ENCODE results near the gene ADGRA1. TPM values are rescaled to one million over a fixed set of nuclear protein-coding genes. Genes with fewer than 3 reads are reported as not detected.

Gene ADGRA1
- total RNA-seq, 2 experiments from 2014 or later: not detected

DNA sequence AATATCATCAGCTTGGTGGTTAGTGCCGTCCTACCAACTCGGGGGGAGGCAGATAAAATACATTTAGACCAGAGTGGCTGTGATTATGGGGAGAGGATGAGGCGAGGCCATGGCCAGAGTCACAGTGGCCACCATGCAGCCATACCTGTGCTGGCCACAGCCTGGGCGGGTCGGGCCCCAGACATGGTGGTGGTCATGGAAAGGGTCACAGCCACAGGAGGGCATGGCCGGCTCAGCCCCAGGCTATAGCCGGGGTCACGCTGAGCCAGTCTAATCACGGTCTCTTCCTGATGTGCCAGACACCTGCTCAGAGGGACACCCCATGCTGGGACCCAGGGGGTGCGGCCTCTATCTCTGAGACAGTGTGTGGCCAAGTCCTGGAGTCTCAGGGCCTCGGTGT, 10.2 kb downstream of the ADGRA1 start:
- H3K27me3 Mint-ChIP-seq: peaks cover 2% of the 10 kb centered on the region
- no peaks in the 10 kb centered on the region for H3K9me3 Mint-ChIP-seq
- no peak for DNase-seq
- H3K36me3 Mint-ChIP-seq (ENCODE audit: low read depth): no peaks in the 10 kb centered on the region
- ChIA-PET POLR2A (no interaction called here), CTCF (no interaction called here)
- no peak overlapping the region for H3K4me3 Mint-ChIP-seq
- H3K4me1 Mint-ChIP-seq: peaks cover 2% of the 10 kb centered on the region
- no peak overlapping the region for H3K27ac Mint-ChIP-seq

DNA sequence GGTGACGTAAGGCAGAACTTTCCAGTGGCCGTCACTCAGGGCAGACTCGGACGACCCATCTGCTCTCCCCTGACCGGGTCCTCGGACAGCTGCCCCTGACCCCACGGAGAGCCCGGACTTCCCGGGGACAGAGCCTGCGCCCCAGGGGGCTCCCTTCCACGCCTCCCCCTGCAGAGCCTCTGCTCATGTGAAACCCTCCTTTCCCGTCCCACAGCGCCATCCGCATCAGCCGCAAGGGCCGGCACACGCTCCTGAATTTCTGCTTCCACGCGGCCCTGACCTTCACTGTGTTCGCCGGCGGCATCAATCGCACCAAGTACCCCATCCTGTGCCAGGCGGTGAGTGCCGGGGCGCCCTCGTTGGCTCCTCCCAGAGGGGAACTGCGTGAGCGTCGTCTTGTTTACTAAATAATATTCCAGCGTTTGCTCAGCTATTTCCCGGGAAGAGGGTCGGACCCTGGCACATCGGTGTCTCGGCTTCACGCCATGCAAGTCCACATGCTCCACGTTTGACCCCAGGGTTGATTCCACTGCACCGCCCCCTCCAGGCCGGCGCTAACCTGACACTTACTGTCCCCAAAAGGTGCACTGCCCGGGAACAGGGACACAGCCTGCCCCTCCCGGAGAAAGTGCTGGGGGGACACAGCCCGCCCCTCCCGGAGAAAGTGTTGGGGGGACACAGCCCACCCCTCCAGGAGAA, 10.9 kb downstream of the ADGRA1 start:
- ChIA-PET POLR2A (no interaction called here), CTCF (no interaction called here)
- H3K9me3 Mint-ChIP-seq: no peaks in the 10 kb centered on the region
- no peak overlapping the region for H3K27ac Mint-ChIP-seq
- peaks cover 2% of the 10 kb centered on the region for H3K27me3 Mint-ChIP-seq
- no peak overlapping the region for H3K4me3 Mint-ChIP-seq
- no peak for DNase-seq
- H3K36me3 Mint-ChIP-seq (ENCODE audit: low read depth): no peaks in the 10 kb centered on the region
- peaks cover 2% of the 10 kb centered on the region for H3K4me1 Mint-ChIP-seq

DNA sequence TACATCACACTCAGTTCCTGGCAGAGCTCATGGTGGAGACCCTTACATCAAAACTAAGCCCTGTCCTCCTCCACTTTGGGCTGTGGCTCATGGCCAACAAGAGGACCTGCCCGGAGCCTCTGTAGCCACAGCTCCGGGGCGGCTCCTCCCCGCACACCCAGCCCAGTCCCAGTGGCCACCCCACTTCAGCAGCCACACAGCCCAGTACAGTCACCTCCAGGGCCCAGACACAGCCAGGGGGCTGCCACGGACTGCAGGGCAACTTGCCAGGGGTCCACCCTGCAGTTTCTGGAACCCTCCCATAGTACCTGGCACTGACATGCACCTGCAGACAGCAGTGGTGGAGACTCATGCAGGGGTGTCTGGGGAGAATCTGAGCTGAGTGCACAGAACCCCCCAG, 11.8 kb downstream of the ADGRA1 start:
- no peaks in the 10 kb centered on the region for H3K9me3 Mint-ChIP-seq
- H3K4me3 Mint-ChIP-seq: no peak overlapping the region
- H3K27me3 Mint-ChIP-seq: peaks cover 2% of the 10 kb centered on the region
- no peak overlapping the region for H3K27ac Mint-ChIP-seq
- CTCF ChIA-PET: no interaction called here
- POLR2A ChIA-PET: no interaction called here
- H3K36me3 Mint-ChIP-seq (ENCODE audit: low read depth): no peaks in the 10 kb centered on the region
- H3K4me1 Mint-ChIP-seq: peaks cover 2% of the 10 kb centered on the region
- DNase-seq: no peak

DNA sequence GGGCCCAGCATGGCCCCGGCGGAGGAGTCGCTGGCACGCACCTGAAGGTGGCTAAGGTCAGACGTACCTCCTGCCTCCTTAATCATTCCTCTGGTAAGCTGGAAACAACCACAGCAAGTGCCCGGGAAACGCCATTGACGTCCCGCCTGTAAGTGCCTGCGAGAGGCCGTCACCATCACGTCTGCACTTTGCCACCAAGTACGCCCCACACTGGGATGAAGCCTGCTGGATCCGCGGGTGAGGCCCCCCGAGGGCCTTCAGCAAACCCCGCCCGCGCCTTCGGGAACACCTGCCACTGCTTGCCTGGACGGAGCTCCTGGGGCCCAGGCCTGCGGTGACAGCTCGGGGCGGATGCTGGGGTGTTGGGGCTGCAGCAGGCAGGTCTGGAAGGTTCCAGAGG, 12.5 kb downstream of the ADGRA1 start:
- Mint-ChIP-seq H3K9me3 (no peaks in the 10 kb centered on the region), H3K4me3 (no peak overlapping the region), H3K36me3 (ENCODE audit: low read depth) (no peaks in the 10 kb centered on the region), H3K27ac (no peak overlapping the region), H3K4me1 (peaks cover 2% of the 10 kb centered on the region), H3K27me3 (peaks cover 2% of the 10 kb centered on the region)
- no peak for DNase-seq
- ChIA-PET CTCF (no interaction called here), POLR2A (no interaction called here)

DNA sequence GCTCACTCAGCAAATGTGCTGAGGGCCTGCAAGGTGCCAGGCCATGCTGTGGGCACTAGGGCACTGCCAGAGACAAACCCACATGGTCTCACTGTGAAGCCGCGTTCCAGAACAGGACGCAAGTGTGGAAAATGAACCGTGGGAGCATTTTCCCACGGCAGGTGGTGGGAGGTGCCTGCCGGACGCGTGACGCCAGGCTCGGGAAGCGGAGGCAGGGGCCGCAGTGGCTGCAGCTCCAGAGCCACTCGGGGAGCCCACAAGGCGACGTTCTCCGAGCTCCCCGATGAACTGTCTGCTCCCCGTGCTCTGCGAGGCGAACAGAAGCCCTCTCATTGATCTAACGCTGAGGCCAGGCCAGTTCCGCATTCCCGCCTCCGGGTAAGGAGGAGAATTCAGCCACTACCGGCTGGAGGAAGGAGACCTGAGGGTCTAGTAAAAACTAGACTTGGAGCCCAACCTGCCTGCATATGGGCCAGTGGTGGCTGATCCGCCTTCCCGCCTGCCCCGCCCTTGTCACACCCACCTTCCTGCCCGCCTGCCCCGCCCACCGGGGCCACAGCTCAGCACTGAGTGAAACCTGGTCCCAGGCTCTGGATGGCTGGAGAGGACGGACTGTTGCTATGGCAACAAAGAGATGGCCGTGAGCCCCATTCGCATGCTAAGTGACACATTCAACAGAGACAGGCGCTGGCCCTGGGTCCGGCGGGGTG, 13.1 kb downstream of the ADGRA1 start:
- no peak overlapping the region for H3K27ac Mint-ChIP-seq
- peaks cover 2% of the 10 kb centered on the region for H3K4me1 Mint-ChIP-seq
- POLR2A ChIA-PET: no interaction called here
- CTCF ChIA-PET: no interaction called here
- peaks cover 2% of the 10 kb centered on the region for H3K27me3 Mint-ChIP-seq
- no peaks in the 10 kb centered on the region for H3K36me3 Mint-ChIP-seq (ENCODE audit: low read depth)
- H3K4me3 Mint-ChIP-seq: no peak overlapping the region
- no peak for DNase-seq
- H3K9me3 Mint-ChIP-seq: no peaks in the 10 kb centered on the region

DNA sequence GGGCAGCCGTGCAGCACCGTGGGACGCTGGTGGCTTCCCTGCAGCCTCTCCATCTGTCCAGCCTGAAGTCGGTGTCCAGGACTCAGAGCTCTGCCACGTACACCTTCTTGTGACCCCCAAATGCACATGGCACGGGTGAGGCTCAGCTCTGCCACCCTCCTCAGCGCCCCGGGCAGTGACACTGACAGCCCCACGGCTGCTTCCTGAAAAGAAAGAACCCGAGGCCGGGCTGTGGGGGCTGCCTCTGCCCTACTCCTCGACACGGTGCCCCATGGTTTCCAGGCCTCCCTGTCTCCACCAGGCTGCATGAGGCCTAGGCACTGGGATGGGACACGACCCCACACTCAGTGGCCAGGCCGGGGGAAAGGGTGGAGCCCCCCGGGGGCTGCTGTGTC, 13.7 kb downstream of the ADGRA1 start:
- ChIA-PET POLR2A (no interaction called here), CTCF (interaction anchor here (0.8 kb wide), 1 partner anchor 10 kb away, joined by 3 read pairs; no protein-coding TSS in a partner anchor)
- Mint-ChIP-seq H3K4me3 (no peak overlapping the region), H3K36me3 (ENCODE audit: low read depth) (no peaks in the 10 kb centered on the region), H3K4me1 (peaks cover 2% of the 10 kb centered on the region), H3K27me3 (peaks cover 2% of the 10 kb centered on the region), H3K9me3 (no peaks in the 10 kb centered on the region), H3K27ac (no peak overlapping the region)
- no peak for DNase-seq

DNA sequence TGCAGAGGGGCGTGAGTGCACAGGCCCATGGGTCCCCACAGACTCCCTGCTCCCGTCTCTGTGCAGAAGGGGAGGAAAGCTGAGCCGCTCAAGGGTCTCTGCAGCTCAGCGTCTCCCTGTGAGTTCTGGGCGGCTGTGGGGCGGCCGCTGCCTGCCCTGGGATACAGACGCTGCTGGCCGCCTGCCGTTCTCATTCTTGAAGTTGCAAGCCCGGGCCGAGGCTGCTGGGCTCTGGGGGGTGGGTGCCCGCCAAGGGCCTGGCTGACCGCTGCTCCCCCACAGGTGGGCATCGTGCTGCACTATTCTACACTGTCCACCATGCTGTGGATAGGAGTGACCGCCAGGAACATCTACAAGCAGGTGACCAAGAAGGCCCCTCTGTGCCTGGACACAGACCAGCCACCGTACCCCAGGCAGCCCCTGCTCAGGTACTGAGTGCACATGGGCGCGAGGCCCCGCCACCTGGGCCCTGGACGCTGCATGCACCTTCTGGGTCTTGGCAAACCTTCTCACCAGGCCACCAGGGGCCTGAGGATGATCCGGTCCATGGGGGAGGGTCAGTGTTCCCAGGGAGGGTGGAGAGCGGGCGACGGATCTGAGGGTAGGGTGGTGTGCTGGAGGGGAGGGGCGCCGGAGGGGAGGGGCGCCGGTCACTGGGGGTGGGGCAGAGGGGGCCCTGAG, 14.8 kb downstream of the ADGRA1 start:
- DNase-seq: no peak
- Mint-ChIP-seq H3K4me3 (no peak overlapping the region), H3K27ac (no peak overlapping the region), H3K27me3 (peaks cover 2% of the 10 kb centered on the region), H3K9me3 (peaks cover 7% of the 10 kb centered on the region), H3K4me1 (peaks cover 2% of the 10 kb centered on the region), H3K36me3 (ENCODE audit: low read depth) (no peaks in the 10 kb centered on the region)
- CTCF ChIA-PET: no interaction called here
- POLR2A ChIA-PET: no interaction called here

DNA sequence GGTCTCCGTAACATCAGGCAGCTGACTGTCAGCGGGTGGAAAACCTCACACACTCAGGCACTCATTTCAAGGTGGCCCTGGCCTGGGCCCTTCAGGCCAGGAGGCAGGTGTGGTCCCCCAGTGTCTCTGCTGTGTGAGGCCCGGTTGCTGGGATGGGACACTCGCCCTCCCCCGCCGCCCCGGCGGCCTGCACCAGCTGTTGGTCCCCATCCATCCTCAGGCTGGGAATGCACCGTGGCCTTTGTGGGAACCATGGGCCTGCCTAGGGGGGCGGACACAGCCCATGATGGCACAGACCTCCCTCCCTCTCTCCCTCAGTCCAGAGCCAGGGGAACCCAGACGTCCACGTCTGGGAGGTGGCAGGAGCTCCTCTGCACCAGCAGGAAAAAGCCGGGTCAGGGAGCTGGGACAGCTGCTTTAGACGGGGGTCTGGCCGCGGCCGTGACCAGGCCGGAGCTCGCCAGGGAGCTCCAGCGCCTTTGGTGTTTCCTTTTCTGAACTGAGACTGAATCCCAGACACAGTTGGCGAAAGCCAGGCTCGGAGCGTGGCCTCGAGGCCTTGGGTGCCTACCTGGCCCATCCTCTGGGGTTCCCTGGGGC, 15.7 kb downstream of the ADGRA1 start:
- CTCF ChIA-PET: no interaction called here
- POLR2A ChIA-PET: no interaction called here
- peaks cover 2% of the 10 kb centered on the region for H3K4me1 Mint-ChIP-seq
- no peak overlapping the region for H3K4me3 Mint-ChIP-seq
- H3K36me3 Mint-ChIP-seq (ENCODE audit: low read depth): no peaks in the 10 kb centered on the region
- H3K27ac Mint-ChIP-seq: no peak overlapping the region
- no peak for DNase-seq
- peaks cover 2% of the 10 kb centered on the region for H3K27me3 Mint-ChIP-seq
- H3K9me3 Mint-ChIP-seq: peaks cover 11% of the 10 kb centered on the region

DNA sequence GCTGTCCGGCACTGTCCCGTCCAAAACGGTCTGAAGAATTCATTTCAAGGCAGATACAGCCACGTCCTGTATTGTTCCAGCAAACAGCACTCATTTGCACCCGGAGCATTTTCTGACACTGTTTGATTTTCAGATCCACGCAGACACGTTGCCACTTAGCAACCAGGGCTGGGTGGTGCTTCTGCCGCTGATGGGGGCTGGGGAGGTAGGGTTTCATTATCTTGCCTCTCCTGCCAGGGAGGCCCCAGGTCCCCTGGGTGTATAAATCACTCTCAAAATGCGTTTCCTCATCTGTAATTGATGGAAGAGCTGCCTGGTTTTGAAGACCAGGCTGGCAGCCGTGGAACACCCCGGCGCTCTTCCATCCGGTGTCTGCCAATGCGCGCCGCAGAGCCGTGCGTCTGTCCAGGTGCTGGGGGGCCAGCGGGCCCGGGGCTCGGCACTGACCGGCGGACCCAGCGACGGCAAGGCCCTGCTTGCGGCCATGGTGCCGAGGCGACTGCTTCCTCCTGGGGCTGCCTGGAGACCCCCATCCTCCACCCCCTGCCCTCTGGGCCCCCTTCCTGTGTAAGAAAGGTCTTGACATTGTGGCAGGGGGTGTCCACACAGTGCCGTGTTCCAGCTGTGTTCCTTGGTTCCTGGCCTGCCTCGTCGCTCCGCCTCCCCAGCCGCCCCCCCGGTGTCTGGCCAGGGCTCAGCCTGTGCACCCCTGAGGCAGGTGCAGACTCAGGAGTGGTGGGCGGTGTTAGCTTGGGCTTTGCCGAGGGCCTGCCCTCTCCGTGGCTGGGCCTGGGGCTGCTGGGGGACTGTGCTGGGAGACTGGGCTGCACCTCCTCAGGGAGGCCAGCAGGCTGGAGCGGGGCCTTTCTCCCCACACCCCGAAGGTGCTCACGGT, 16.6 kb downstream of the ADGRA1 start:
- H3K27me3 Mint-ChIP-seq: peaks cover 2% of the 10 kb centered on the region
- no peak overlapping the region for H3K4me3 Mint-ChIP-seq
- ChIA-PET POLR2A (no interaction called here), CTCF (no interaction called here)
- peaks cover 2% of the 10 kb centered on the region for H3K4me1 Mint-ChIP-seq
- peaks cover 13% of the 10 kb centered on the region for H3K9me3 Mint-ChIP-seq
- no peaks in the 10 kb centered on the region for H3K36me3 Mint-ChIP-seq (ENCODE audit: low read depth)
- H3K27ac Mint-ChIP-seq: no peak overlapping the region
- DNase-seq: no peak

DNA sequence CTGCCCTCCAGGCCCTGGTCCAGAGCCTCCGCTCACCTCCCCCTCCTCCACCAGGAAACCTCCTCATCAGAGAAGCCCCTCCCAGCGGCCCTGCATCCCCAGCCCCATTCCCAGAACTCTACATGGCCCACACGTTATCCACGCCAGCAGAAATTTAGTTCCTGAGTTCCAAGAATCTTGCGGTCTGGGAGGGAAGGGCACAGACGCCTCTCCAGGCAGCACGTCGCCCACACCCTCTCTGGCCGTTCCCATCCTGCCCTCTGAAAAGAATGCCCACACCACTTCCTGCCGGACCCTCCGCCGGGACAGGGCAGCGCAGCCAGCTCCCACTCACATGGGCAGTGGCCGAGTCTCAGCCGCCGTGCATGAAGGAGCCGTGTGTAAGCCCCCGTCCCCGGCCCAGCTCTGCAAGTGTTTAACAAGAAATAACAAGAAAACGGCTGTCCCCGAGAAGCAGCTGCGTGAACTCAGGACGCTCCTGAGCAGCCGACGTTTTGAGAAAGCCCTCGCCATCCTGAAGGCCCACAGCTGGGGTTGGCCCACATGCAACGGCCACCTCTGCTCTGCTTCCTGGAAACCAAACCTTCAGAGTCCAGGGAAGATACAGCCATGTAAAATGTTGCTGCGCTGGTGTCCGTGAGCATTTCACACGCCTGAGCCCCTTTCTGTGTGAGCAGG, 17.4 kb downstream of the ADGRA1 start:
- Mint-ChIP-seq H3K4me1 (peaks cover 2% of the 10 kb centered on the region), H3K27ac (no peak overlapping the region), H3K9me3 (peaks cover 15% of the 10 kb centered on the region), H3K4me3 (no peak overlapping the region), H3K36me3 (ENCODE audit: low read depth) (no peaks in the 10 kb centered on the region), H3K27me3 (peaks cover 2% of the 10 kb centered on the region)
- no peak for DNase-seq
- CTCF ChIA-PET: no interaction called here
- POLR2A ChIA-PET: no interaction called here

DNA sequence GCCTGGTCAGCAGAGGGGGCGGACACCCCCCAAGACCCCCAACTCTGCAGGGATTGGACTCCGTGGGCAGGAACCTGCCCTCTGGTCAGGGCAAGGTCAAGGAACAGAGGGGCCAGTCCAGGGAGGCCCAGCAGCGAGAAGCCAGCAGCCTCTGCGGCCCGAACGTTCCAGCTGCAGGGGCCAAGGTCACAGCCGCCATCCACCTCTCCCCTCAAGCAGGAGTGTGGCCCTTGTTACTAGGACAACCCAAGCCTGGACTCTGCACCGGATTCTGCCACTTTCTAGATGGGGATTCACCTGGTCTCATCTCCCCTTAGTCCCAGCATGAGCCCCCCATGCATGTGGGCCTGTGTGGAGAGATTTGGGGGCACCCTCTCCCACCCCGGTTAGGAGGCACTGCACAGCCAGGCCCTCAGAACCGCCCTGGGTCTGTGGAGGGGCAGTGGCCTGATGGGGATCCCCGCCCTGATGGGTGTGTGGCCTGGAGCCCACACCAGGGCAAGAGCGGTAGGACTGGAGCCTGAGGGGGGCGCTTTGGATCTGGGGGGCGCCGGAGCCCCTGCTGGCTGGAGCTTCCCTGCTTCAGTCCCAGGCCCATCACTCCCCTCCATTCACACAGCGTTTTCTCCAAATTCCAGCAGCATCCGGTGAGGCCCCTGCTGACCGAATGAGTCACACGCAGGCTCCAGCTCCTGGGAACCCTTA, 18.1 kb downstream of the ADGRA1 start:
- POLR2A ChIA-PET: no interaction called here
- Mint-ChIP-seq H3K27me3 (peaks cover 2% of the 10 kb centered on the region), H3K36me3 (ENCODE audit: low read depth) (no peaks in the 10 kb centered on the region), H3K4me1 (peaks cover 2% of the 10 kb centered on the region), H3K9me3 (peaks cover 15% of the 10 kb centered on the region), H3K27ac (no peak overlapping the region), H3K4me3 (no peak overlapping the region)
- CTCF ChIA-PET: no interaction called here
- no peak for DNase-seq

DNA sequence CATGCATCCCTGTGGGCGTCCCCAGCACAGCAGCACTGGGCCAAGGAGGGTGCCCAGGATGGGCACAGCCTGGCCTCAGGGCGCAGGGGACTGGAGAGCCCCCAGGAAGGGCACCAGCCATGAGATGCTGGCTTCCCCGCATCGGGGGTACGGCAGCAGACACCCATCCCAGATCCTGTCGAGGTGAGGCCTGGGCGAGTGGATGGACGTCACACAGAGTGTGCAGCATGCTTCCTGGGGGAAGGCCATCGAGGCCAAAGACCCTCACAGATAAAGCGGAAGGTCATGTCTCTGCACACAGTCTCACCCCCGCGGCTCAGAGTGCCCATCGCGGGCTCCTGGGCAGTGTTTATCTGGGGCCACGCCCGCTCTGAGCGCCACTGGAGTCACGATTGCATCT, 18.8 kb downstream of the ADGRA1 start:
- H3K4me1 Mint-ChIP-seq: peaks cover 2% of the 10 kb centered on the region
- no peak overlapping the region for H3K4me3 Mint-ChIP-seq
- no peak overlapping the region for H3K27ac Mint-ChIP-seq
- ChIA-PET POLR2A (no interaction called here), CTCF (no interaction called here)
- H3K27me3 Mint-ChIP-seq: peaks cover 2% of the 10 kb centered on the region
- H3K9me3 Mint-ChIP-seq: peaks cover 15% of the 10 kb centered on the region
- no peaks in the 10 kb centered on the region for H3K36me3 Mint-ChIP-seq (ENCODE audit: low read depth)
- no peak for DNase-seq

Measured in activated CD4-positive, alpha-beta T cell treated with anti-CD3 and anti-CD28 coated beads, Interleukin-2, amount 10 ng/mL, durations not matched to agents 7 days and 5 days (primary cell).